Activated CD4-positive, alpha-beta memory T cell treated with anti-CD3 and anti-CD28 coated beads for 36 hours (primary cell): ENCODE results near the gene ACOT13. TPM values are rescaled to one million over a fixed set of nuclear protein-coding genes. Genes with fewer than 3 reads are reported as not detected.
"Not testable (repeated sequence)": the region's sequence is repeated elsewhere in the genome, so short reads cannot be mapped to it uniquely, and the experiment has no call there.

Experiments
- CTCF ChIA-PET: fragments of 350-600 bp; sonication (Branson Sonifier 250); formaldehyde crosslinking; loops from one replicate; lab custom pipeline; 2021; ENCODE audit warnings: antibody characterized with exemption, inconsistent platforms; lab: Charles Lee
- POLR2A ChIA-PET: fragments of 350-600 bp; sonication (Branson Sonifier 250); formaldehyde crosslinking; loops from one replicate; lab custom pipeline; 2021; ENCODE audit warnings: antibody characterized with exemption; lab: Charles Lee
- DNase-seq: peaks from one replicate; pipeline ENCODE4 v3.0.0-alpha.2; 2020
- H3K27ac Mint-ChIP-seq: one replicate; pipeline ENCODE4 v1.8.0; 2021; ENCODE audit warnings: mixed read lengths
- H3K27me3 Mint-ChIP-seq: one replicate; pipeline ENCODE4 v1.8.0; 2021; ENCODE audit warnings: mixed read lengths
- H3K36me3 Mint-ChIP-seq: one replicate; pipeline ENCODE4 v1.8.0; 2021; ENCODE audit warnings: mixed read lengths
- H3K4me1 Mint-ChIP-seq: one replicate; pipeline ENCODE4 v1.8.0; 2021; ENCODE audit warnings: low read depth, mixed read lengths
- H3K4me3 Mint-ChIP-seq: one replicate; pipeline ENCODE4 v1.8.0; 2021; ENCODE audit warnings: mild to moderate bottlenecking, mixed read lengths
- H3K9me3 Mint-ChIP-seq: one replicate; pipeline ENCODE4 v1.8.0; 2021; ENCODE audit warnings: mixed read lengths
- intact Hi-C: fragments of 100-400 bp; cut with micrococcal nuclease; formaldehyde crosslinking; loops from one replicate; pipeline ENCODE4 v1.15.1; 2023
- total RNA-seq, 2 experiments: library from RNA; stranded (reverse); gene quantifications; one replicate each; pipeline ENCODE4 v1.2.3, GENCODE V29; 2021

ACOT13 gene
- total RNA-seq, 2 experiments from 2014 or later: 33.7 to 35.9 TPM

GRCh38 chr6:24734710-24735109 is 67.8 kb downstream of the ACOT13 start:
- peaks cover 22% of the 10 kb centered on the region for H3K9me3 Mint-ChIP-seq
- intact Hi-C loops, H3K36me3 Mint-ChIP-seq, H3K4me3 Mint-ChIP-seq, DNase-seq, POLR2A ChIA-PET, H3K27me3 Mint-ChIP-seq, H3K4me1 Mint-ChIP-seq, CTCF ChIA-PET, H3K27ac Mint-ChIP-seq: not testable (repeated sequence)

- POLR2A ChIA-PET: interaction anchor here (1.0 to 1.3 kb wide), 2 partner anchors 10 to 20 kb away, joined by 3 read pairs; partner anchors contain the start of gene C6orf62
- Mint-ChIP-seq H3K36me3 (no peaks in the 10 kb centered on the region), H3K4me1 (peaks cover 18% of the 10 kb centered on the region), H3K4me3 (no peak overlapping the region), H3K27me3 (no peaks in the 10 kb centered on the region), H3K27ac (no peak overlapping the region), H3K9me3 (no peaks in the 10 kb centered on the region)
- no peak for DNase-seq
- intact Hi-C loops: no loop called here
- CTCF ChIA-PET: interaction anchor here (0.8 to 1.8 kb wide), 3 partner anchors 17 to 194 kb away, joined by 3 to 8 read pairs (median 3); no protein-coding TSS in a partner anchor
These were observed 71.9 kb downstream of the ACOT13 start for GRCh38 chr6:24738741-24739140.

- Mint-ChIP-seq H3K4me1 (peaks cover 25% of the 10 kb centered on the region), H3K4me3 (no peak overlapping the region), H3K27ac (no peak overlapping the region), H3K27me3 (no peaks in the 10 kb centered on the region), H3K36me3 (no peaks in the 10 kb centered on the region), H3K9me3 (no peaks in the 10 kb centered on the region)
- ChIA-PET POLR2A (no interaction called here), CTCF (interaction anchor here (0.6 to 1.2 kb wide), 2 partner anchors 15 to 19 kb away, joined by 4 read pairs; no protein-coding TSS in a partner anchor)
- DNase-seq: no peak
- intact Hi-C loops: no loop called here
These were observed 74.0 kb downstream of the ACOT13 start for GRCh38 chr6:24740861-24741260.

GRCh38 chr6:24742216-24742738 is 75.4 kb downstream of the ACOT13 start:
- Mint-ChIP-seq H3K4me1 (peaks cover 25% of the 10 kb centered on the region), H3K4me3 (no peak overlapping the region), H3K36me3 (no peaks in the 10 kb centered on the region), H3K27me3 (peaks cover under 1% of the 10 kb centered on the region), H3K9me3 (no peaks in the 10 kb centered on the region), H3K27ac (peak overlapping the region; percentile 91)
- DNase-seq: no peak
- POLR2A ChIA-PET: interaction anchor here (1.3 to 2.7 kb wide), 3 partner anchors 21 to 75 kb away, joined by 3 to 26 read pairs (median 13); partner anchors contain the start of genes ACOT13, C6orf62 and TDP2
- CTCF ChIA-PET: interaction anchor here (0.9 to 1.3 kb wide), 4 partner anchors 20 to 159 kb away, joined by 3 to 7 read pairs (median 4); partner anchors contain the start of gene C6orf62
- intact Hi-C loops: no loop called here

GRCh38 chr6:24743265-24743943 is 76.5 kb downstream of the ACOT13 start:
- H3K27me3 Mint-ChIP-seq: peaks cover 1% of the 10 kb centered on the region
- H3K4me3 Mint-ChIP-seq: peak overlapping the region; percentile 47
- peak; percentile 66 for DNase-seq
- peak overlapping the region; percentile 91 for H3K27ac Mint-ChIP-seq
- no peaks in the 10 kb centered on the region for H3K36me3 Mint-ChIP-seq
- H3K9me3 Mint-ChIP-seq: no peaks in the 10 kb centered on the region
- intact Hi-C loops: loop anchor here (1.0 kb wide), 6 partner anchors 13 to 248 kb away; no protein-coding TSS in a partner anchor
- ChIA-PET POLR2A (interaction anchor here (0.7 to 2.7 kb wide), 8 partner anchors 22 to 395 kb away, joined by 3 to 26 read pairs (median 4); partner anchors contain the start of genes ACOT13, C6orf62, GMNN and KIAA0319), CTCF (interaction anchor here (0.9 to 1.3 kb wide), 4 partner anchors 22 to 160 kb away, joined by 3 to 7 read pairs (median 4); partner anchors contain the start of gene C6orf62)
- H3K4me1 Mint-ChIP-seq: peaks cover 25% of the 10 kb centered on the region

GRCh38 chr6:24743944-24744335 is 77.1 kb downstream of the ACOT13 start:
- peaks cover 25% of the 10 kb centered on the region for H3K4me1 Mint-ChIP-seq
- no peaks in the 10 kb centered on the region for H3K36me3 Mint-ChIP-seq
- peak overlapping the region; percentile 91 for H3K27ac Mint-ChIP-seq
- CTCF ChIA-PET: no interaction called here
- POLR2A ChIA-PET: interaction anchor here (1.3 to 2.7 kb wide), 3 partner anchors 25 to 98 kb away, joined by 4 to 26 read pairs (median 5); partner anchors contain the start of genes C6orf62, GMNN and KIAA0319
- H3K9me3 Mint-ChIP-seq: no peaks in the 10 kb centered on the region
- DNase-seq: no peak
- no peak overlapping the region for H3K4me3 Mint-ChIP-seq
- peaks cover 1% of the 10 kb centered on the region for H3K27me3 Mint-ChIP-seq
- intact Hi-C loops: loop anchor here (1.0 kb wide), 6 partner anchors 14 to 249 kb away; no protein-coding TSS in a partner anchor

GRCh38 chr6:24744911-24745310 is 78.0 kb downstream of the ACOT13 start:
- ChIA-PET POLR2A (interaction anchor here (0.9 to 2.7 kb wide), 2 partner anchors 23 to 26 kb away, joined by 4 to 26 read pairs; partner anchors contain the start of gene C6orf62), CTCF (interaction anchor here (1.0 kb wide), 1 partner anchor 164 kb away, joined by 3 read pairs; no protein-coding TSS in a partner anchor)
- Mint-ChIP-seq H3K27ac (no peak overlapping the region), H3K4me3 (no peak overlapping the region), H3K4me1 (peaks cover 25% of the 10 kb centered on the region), H3K27me3 (peaks cover 1% of the 10 kb centered on the region), H3K9me3 (no peaks in the 10 kb centered on the region), H3K36me3 (no peaks in the 10 kb centered on the region)
- DNase-seq: no peak
- intact Hi-C loops: no loop called here

- no peaks in the 10 kb centered on the region for H3K36me3 Mint-ChIP-seq
- peaks cover 2% of the 10 kb centered on the region for H3K4me1 Mint-ChIP-seq
- peaks cover 2% of the 10 kb centered on the region for H3K27me3 Mint-ChIP-seq
- no peak overlapping the region for H3K4me3 Mint-ChIP-seq
- peaks cover 3% of the 10 kb centered on the region for H3K9me3 Mint-ChIP-seq
- ChIA-PET CTCF (interaction anchor here (0.6 kb wide), 1 partner anchor 163 kb away, joined by 4 read pairs; no protein-coding TSS in a partner anchor), POLR2A (no interaction called here)
- H3K27ac Mint-ChIP-seq: no peak overlapping the region
- intact Hi-C loops: no loop called here
- DNase-seq: no peak
These were observed 82.4 kb downstream of the ACOT13 start for GRCh38 chr6:24749297-24749696.

GRCh38 chr6:24750878-24751277 is 84.0 kb downstream of the ACOT13 start:
- H3K4me1 Mint-ChIP-seq: not testable (repeated sequence)
- POLR2A ChIA-PET: interaction anchor here (1.4 kb wide), 1 partner anchor 39 kb away, joined by 4 read pairs; no protein-coding TSS in a partner anchor

GRCh38 chr6:24752503-24752902 is 85.6 kb downstream of the ACOT13 start:
- H3K36me3 Mint-ChIP-seq: no peaks in the 10 kb centered on the region
- POLR2A ChIA-PET: no interaction called here
- no peaks in the 10 kb centered on the region for H3K4me1 Mint-ChIP-seq
- CTCF ChIA-PET: no interaction called here
- H3K27me3 Mint-ChIP-seq: peaks cover 1% of the 10 kb centered on the region
- H3K9me3 Mint-ChIP-seq: peaks cover 3% of the 10 kb centered on the region
- intact Hi-C loops: no loop called here
- H3K27ac Mint-ChIP-seq: no peak overlapping the region
- DNase-seq: no peak
- H3K4me3 Mint-ChIP-seq: no peak overlapping the region

More at GRCh38 chr6:24750878-24751277, 84.0 kb downstream of the ACOT13 start:
- H3K27ac Mint-ChIP-seq, H3K4me3 Mint-ChIP-seq, DNase-seq, CTCF ChIA-PET, H3K36me3 Mint-ChIP-seq, H3K27me3 Mint-ChIP-seq, intact Hi-C loops, H3K9me3 Mint-ChIP-seq: not testable (repeated sequence)

GRCh38 chr6:24752917-24753492 is 86.1 kb downstream of the ACOT13 start:
- H3K27me3 Mint-ChIP-seq: peaks cover 1% of the 10 kb centered on the region

More at GRCh38 chr6:24752917-24753492, 86.1 kb downstream of the ACOT13 start:
- no peak overlapping the region for H3K27ac Mint-ChIP-seq
- no peak for DNase-seq
- ChIA-PET POLR2A (no interaction called here), CTCF (no interaction called here)
- H3K4me1 Mint-ChIP-seq: no peaks in the 10 kb centered on the region
- peaks cover 3% of the 10 kb centered on the region for H3K9me3 Mint-ChIP-seq
- no peak overlapping the region for H3K4me3 Mint-ChIP-seq
- H3K36me3 Mint-ChIP-seq: no peaks in the 10 kb centered on the region
- intact Hi-C loops: no loop called here
